ENCODE data around the gene ATXN7L3.

ATXN7L3 gene

DNA sequence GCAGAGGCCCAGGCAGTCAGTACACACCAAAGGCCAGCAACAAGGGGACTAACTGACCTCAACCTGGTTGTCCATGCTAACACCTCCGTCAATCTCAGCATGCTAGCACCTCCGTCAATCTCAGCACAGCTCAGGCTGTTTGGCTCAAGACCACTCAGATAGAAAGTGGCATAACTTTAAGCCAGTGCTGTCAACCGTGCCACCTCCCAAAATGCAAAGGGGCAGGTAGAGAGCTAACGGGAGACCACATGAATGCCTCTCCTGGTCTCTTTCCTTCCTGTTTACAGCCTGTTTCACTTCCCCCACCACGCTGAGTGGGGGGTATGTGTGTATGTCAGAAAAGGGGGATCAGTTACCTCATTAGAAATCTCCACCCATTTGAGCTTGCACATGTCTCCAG is 16.5 kb upstream of the ATXN7L3 start:
- Histone ChIP-seq H3K27me3 (ENCODE audit: control insufficient read depth, insufficient read depth, low read length) (no peaks in the 10 kb centered on the region), H3K4me1 (ENCODE audit: control insufficient read depth, insufficient read depth, low read length) (peaks cover 6% of the 10 kb centered on the region), H3K9ac (ENCODE audit: low read depth, low read length) (no peak overlapping the region), H3K4me3 (ENCODE audit: low read depth, low read length) (no peak overlapping the region), H3K36me3 (ENCODE audit: control insufficient read depth, insufficient read depth, low read length) (peaks cover 42% of the 10 kb centered on the region), H3K9me3 (ENCODE audit: control insufficient read depth, insufficient read depth, low read length) (no peaks in the 10 kb centered on the region)

DNA sequence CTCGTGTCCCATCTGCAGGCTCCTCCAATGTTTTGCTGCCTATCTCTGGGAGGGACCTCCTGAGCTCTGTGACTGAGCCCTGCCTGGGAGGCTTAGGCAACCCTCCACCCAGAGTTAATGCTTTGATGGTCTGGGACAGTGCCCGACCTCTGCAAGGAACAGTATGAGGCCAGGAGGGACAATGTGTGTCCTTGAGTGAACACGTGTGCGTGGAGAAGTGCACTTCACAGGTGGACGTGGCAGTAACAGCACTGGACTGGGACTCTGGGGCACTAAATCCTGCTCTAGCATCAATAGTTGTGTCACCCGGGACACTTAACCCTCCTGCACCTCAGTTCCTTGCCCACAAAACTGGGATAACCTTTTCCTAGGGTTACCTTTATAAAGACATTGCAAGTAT is 15.2 kb upstream of the ATXN7L3 start:
- no peaks in the 10 kb centered on the region for H3K9me3 ChIP-seq (ENCODE audit: control insufficient read depth, insufficient read depth, low read length)
- H3K4me1 ChIP-seq (ENCODE audit: control insufficient read depth, insufficient read depth, low read length) = peaks cover 6% of the 10 kb centered on the region
- no peaks in the 10 kb centered on the region for H3K27me3 ChIP-seq (ENCODE audit: control insufficient read depth, insufficient read depth, low read length)
- H3K9ac ChIP-seq (ENCODE audit: low read depth, low read length) = no peak overlapping the region
- no peak overlapping the region for H3K4me3 ChIP-seq (ENCODE audit: low read depth, low read length)
- peaks cover 48% of the 10 kb centered on the region for H3K36me3 ChIP-seq (ENCODE audit: control insufficient read depth, insufficient read depth, low read length)

DNA sequence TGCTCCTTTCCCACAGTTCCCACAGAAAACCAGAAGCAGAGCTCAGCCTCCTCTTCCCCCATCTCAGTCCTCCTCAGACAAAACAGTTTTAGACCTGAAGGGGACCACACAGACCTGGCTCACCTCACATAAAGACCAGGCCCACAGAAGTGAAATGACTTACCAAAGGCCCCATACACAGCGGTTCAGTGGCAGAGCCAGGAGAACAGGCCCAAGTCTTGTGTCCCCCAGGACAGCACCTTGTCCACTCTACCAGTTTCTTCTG is 14.5 kb upstream of the ATXN7L3 start:
- Histone ChIP-seq H3K4me1 (ENCODE audit: control insufficient read depth, insufficient read depth, low read length) (peaks cover 6% of the 10 kb centered on the region), H3K36me3 (ENCODE audit: control insufficient read depth, insufficient read depth, low read length) (peaks cover 54% of the 10 kb centered on the region), H3K9ac (ENCODE audit: low read depth, low read length) (no peak overlapping the region), H3K27me3 (ENCODE audit: control insufficient read depth, insufficient read depth, low read length) (no peaks in the 10 kb centered on the region), H3K4me3 (ENCODE audit: low read depth, low read length) (no peak overlapping the region), H3K9me3 (ENCODE audit: control insufficient read depth, insufficient read depth, low read length) (no peaks in the 10 kb centered on the region)

DNA sequence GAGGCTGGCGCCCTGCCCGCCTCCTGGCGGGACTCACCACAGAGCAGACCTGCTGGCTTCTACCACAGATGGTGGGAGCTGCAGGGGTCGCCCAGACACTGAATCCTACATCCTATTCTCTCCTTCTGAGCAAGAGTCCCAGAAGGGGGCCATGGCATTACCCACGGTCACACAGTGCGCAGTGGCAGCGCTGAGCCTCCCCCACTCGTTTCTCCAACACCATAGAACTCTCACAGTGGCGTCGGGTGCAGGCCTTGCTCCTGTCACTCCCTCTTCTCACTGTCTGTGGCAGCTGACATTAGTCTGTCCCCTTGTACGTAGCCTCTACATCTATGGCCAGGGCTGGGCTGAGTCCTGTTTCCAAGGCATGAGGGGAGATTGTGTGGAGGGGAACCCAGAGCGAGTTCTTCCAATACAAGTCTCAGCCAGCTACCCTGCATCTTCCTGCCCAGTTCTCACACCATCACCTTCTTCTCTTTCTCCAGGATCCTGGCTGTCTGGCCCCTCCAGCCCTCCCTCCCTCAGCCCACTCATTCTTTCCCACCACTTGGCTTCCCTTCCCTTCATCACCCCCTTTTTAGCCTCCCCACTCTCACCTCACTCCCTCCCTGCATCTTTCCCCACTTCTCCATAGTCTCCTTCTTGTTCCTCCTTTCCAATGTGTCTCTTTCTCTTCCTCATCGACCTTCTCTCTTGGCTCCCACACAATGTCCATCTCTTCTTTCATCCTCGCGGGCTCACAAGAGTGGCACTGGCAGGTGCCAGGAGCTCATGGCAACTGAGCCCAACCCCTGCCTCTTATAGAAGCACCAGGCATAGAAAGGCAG is 13.9 kb upstream of the ATXN7L3 start:
- Histone ChIP-seq H3K4me3 (ENCODE audit: low read depth, low read length) (no peak overlapping the region), H3K4me1 (ENCODE audit: control insufficient read depth, insufficient read depth, low read length) (peaks cover 6% of the 10 kb centered on the region), H3K27me3 (ENCODE audit: control insufficient read depth, insufficient read depth, low read length) (no peaks in the 10 kb centered on the region), H3K9ac (ENCODE audit: low read depth, low read length) (no peak overlapping the region), H3K9me3 (ENCODE audit: control insufficient read depth, insufficient read depth, low read length) (no peaks in the 10 kb centered on the region), H3K36me3 (ENCODE audit: control insufficient read depth, insufficient read depth, low read length) (peaks cover 60% of the 10 kb centered on the region)

DNA sequence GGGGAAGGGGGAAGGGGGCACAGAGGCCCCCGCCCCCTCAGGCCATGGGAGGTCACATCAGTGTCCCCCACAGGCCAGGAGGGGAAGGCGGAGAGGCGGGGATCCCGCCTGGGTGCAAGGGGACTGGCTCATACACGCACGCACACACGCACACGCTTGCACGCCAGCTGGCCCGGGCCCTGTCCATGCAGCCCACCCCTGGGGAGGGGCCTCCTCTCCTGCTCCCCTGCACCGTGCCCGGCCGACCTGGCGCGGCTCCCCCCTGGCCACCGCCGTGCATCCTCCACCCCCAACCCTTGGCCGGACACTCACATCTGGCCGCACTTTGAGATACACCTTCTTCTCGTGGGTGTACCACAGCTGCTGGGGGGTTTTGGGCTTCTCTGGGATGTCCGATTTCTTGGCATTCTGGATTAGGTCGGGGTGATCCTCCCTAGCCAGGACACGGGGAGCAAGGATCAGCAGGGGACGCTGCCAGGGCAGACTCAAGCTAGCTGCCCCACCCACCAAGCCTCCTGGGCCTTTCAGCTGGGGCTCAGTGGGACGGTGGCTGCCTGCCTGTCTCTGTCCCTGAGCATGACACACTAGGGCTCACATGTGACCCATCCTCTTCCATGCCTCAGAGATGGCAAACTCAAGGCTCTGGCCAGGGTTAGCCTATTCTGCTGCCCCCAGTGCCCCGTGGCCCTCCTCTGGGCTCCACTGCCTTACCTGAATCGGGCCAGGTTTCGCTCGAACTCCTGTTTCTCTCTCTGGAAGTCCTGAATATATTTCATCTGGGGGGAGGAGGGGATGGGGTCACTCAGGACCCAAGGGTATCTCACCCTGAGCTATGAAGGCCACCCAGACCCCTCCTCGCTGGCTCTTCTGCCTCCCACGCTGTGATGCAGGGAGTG is 13.1 kb upstream of the ATXN7L3 start:
- Histone ChIP-seq H3K9me3 (ENCODE audit: control insufficient read depth, insufficient read depth, low read length) (no peaks in the 10 kb centered on the region), H3K4me1 (ENCODE audit: control insufficient read depth, insufficient read depth, low read length) (peaks cover 5% of the 10 kb centered on the region), H3K36me3 (ENCODE audit: control insufficient read depth, insufficient read depth, low read length) (peaks cover 63% of the 10 kb centered on the region), H3K9ac (ENCODE audit: low read depth, low read length) (no peak overlapping the region), H3K27me3 (ENCODE audit: control insufficient read depth, insufficient read depth, low read length) (no peaks in the 10 kb centered on the region), H3K4me3 (ENCODE audit: low read depth, low read length) (no peak overlapping the region)

DNA sequence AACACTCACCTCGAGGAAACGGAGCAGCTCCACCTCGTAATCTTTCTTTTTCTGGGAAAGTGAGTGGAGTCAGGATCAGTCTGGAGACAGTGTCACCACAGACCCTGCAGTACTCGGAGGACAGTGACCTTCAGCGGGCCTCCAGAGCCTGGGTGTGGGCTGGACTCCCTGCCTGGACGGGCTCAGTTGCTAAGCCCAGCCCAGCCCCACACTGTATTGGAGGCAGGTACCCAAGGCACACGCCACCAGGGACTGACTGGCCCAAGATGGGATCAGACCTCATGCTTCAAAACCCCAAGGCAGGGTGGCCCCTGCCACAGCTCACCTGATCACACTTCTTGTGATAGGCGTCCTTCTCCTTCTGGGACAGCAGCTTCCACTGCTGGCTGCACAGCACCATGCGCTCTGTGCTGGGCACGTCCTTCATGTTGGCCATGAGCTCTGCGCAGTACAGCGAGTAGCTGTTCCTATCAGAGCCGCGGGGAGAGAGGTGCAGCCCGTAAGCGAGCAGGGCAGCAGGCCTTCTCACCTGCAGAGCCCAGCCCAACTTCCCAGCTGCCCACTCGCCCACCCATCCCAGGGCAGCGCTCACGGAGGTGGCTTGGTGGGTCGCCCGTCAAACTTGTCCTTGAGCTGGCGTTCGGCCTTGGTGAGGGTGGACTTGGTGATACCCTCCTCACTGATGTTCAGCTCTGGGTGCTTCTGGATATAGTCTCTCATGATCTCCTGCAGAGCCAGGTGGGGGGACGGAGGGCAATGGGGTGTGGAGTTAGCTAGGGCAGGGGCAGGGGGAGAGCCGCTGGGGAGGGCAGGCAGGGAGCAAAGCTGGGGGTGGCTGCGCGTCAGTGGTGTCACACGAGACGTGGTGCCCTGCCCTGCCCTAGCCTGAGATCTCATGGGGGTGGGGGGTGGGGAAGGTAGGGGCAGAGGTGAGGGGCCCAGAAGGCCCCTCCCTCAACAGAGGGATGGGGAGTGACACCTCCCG is 11.9 kb upstream of the ATXN7L3 start:
- Histone ChIP-seq H3K9me3 (ENCODE audit: control insufficient read depth, insufficient read depth, low read length) (no peaks in the 10 kb centered on the region), H3K4me3 (ENCODE audit: low read depth, low read length) (no peak overlapping the region), H3K9ac (ENCODE audit: low read depth, low read length) (no peak overlapping the region), H3K27me3 (ENCODE audit: control insufficient read depth, insufficient read depth, low read length) (no peaks in the 10 kb centered on the region), H3K4me1 (ENCODE audit: control insufficient read depth, insufficient read depth, low read length) (no peaks in the 10 kb centered on the region), H3K36me3 (ENCODE audit: control insufficient read depth, insufficient read depth, low read length) (peaks cover 68% of the 10 kb centered on the region)

DNA sequence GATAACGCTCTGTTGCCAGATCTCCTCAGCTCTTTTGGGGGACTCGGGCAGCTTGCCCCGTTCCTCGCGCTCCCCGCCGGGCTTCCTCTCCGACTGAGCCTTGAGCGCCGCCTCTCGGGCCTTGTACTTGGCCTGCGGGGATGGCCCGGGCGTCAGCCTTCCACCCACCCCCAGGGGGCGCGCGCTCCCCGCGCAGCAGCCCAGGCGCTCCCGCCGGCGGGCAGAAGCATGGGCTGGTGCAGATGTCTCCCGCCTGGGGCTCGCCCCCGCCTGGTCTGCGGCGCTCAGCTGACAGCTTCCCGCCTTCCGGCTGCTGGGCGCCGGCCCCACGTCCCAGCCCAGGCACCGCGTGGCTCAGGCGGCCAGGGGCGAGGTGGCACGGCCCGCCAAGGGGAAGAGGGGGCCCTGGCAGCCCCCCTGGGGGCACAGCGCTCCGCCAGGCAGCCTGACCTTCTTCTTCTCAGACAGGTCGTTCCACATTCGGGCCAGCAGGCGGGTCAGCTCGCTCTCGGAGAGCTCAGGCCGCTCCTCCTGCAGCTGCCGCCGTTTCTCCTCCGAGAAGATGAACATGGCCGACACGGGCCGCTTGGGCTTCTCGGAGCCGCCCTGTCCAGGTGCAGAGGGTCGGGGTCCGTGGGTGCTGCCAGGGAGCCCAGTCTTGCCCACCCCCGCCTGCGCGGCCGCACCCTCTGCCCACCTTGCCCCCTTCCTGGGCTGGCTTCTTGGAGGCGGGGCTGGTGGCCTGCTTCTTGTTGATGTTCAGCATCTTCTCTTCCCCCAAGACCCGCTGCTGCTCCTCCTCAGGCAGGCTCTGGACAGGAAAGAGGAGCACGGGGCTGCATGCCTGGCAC is 10.9 kb upstream of the ATXN7L3 start:
- H3K4me3 ChIP-seq (ENCODE audit: low read depth, low read length) = no peak overlapping the region
- no peaks in the 10 kb centered on the region for H3K4me1 ChIP-seq (ENCODE audit: control insufficient read depth, insufficient read depth, low read length)

DNA sequence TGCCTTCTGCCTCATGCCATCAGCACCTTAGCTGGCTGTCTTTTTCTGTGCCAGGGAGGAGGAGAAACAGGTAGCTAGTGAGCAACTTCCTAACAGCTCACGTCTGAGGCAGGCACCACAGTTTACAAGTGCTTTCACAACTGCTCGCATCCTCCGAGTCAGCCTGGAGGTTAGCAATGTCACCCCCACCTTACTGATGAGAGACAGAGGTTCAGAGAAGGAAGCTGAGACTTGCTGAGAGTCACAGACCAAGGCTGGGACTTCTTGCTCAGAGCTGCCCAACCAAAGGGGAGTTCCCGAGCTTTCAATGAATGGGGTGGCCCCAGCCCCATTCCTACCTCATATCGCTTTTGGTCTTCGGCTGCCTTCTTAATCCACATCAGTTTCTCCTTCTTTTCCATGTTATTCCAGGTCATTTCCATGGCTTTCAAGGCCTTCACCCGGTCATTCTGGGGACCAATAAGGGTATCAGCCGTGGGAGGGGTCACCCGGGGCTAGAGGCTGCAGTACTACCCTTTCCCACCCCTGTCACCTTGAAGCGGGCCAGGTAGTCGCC is 10.2 kb upstream of the ATXN7L3 start:
- H3K9ac ChIP-seq (ENCODE audit: low read depth, low read length) = no peak overlapping the region
- no peaks in the 10 kb centered on the region for H3K9me3 ChIP-seq (ENCODE audit: control insufficient read depth, insufficient read depth, low read length)
- H3K36me3 ChIP-seq (ENCODE audit: control insufficient read depth, insufficient read depth, low read length) = peaks cover 53% of the 10 kb centered on the region
- peaks cover 4% of the 10 kb centered on the region for H3K4me1 ChIP-seq (ENCODE audit: control insufficient read depth, insufficient read depth, low read length)
- no peaks in the 10 kb centered on the region for H3K27me3 ChIP-seq (ENCODE audit: control insufficient read depth, insufficient read depth, low read length)
- H3K4me3 ChIP-seq (ENCODE audit: low read depth, low read length) = no peak overlapping the region

More for the DNA sequence above, 10.9 kb upstream of the ATXN7L3 start:
- no peaks in the 10 kb centered on the region for H3K27me3 ChIP-seq (ENCODE audit: control insufficient read depth, insufficient read depth, low read length)
- H3K9me3 ChIP-seq (ENCODE audit: control insufficient read depth, insufficient read depth, low read length) = no peaks in the 10 kb centered on the region
- H3K36me3 ChIP-seq (ENCODE audit: control insufficient read depth, insufficient read depth, low read length) = peaks cover 60% of the 10 kb centered on the region
- peak overlapping the region; percentile 5 for H3K9ac ChIP-seq (ENCODE audit: low read depth, low read length)

DNA sequence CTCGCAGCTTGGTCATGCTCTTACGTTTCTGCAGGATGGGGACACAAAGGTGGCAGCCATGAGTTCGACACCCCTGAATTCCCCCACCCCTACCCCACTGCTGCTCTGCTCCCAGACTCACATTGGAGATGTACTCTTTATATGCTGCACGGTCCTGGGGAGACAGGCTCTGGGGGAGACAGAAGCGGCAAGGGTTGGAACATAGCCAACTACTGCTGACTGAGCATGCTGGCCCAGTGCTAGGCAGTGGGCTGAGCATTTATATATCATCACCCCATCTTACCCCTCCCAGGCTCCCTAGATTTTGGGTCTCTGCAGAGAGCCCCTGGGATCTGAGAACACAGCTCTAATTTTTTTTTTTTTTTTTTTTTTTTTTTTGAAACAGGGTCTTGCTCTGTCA is 8.1 kb upstream of the ATXN7L3 start:
- Histone ChIP-seq H3K36me3 (ENCODE audit: control insufficient read depth, insufficient read depth, low read length) (peaks cover 39% of the 10 kb centered on the region), H3K9me3 (ENCODE audit: control insufficient read depth, insufficient read depth, low read length) (no peaks in the 10 kb centered on the region), H3K27me3 (ENCODE audit: control insufficient read depth, insufficient read depth, low read length) (no peaks in the 10 kb centered on the region), H3K9ac (ENCODE audit: low read depth, low read length) (no peak overlapping the region), H3K4me3 (ENCODE audit: low read depth, low read length) (no peak overlapping the region), H3K4me1 (ENCODE audit: control insufficient read depth, insufficient read depth, low read length) (peaks cover 8% of the 10 kb centered on the region)

DNA sequence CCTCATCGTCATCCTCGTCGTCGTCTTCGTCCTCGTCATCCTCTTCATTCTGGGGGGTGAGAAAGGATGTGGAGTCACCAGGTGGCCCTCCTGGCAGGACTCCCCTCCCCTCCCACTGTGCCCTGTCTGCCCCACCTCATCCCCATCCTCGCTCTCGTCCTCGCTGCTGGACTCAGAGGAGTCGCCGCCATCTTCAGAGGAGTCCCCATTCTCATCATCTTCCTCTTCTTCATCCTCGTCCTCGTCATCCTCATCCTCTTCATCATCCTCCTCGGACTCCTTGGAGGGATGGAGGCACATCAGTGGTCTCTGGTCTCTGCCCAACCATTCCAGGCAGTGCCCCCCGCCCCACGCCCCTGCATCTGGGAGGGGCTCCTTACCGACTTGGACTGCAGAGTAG is 7.6 kb upstream of the ATXN7L3 start:
- H3K36me3 ChIP-seq (ENCODE audit: control insufficient read depth, insufficient read depth, low read length) = peaks cover 39% of the 10 kb centered on the region
- no peaks in the 10 kb centered on the region for H3K9me3 ChIP-seq (ENCODE audit: control insufficient read depth, insufficient read depth, low read length)
- H3K4me1 ChIP-seq (ENCODE audit: control insufficient read depth, insufficient read depth, low read length) = peaks cover 8% of the 10 kb centered on the region
- no peak overlapping the region for H3K4me3 ChIP-seq (ENCODE audit: low read depth, low read length)
- H3K9ac ChIP-seq (ENCODE audit: low read depth, low read length) = no peak overlapping the region
- H3K27me3 ChIP-seq (ENCODE audit: control insufficient read depth, insufficient read depth, low read length) = no peaks in the 10 kb centered on the region

All from iPS-15b (cell line).